ENCODE results near the gene BSCL2.
A peak's percentile ranks its signal among the peaks of the same experiment; 100 is the strongest.
"Not testable (repeated sequence)": the region's sequence is repeated elsewhere in the genome, so short reads cannot be mapped to it uniquely, and the experiment has no call there.

BSCL2 gene

DNA sequence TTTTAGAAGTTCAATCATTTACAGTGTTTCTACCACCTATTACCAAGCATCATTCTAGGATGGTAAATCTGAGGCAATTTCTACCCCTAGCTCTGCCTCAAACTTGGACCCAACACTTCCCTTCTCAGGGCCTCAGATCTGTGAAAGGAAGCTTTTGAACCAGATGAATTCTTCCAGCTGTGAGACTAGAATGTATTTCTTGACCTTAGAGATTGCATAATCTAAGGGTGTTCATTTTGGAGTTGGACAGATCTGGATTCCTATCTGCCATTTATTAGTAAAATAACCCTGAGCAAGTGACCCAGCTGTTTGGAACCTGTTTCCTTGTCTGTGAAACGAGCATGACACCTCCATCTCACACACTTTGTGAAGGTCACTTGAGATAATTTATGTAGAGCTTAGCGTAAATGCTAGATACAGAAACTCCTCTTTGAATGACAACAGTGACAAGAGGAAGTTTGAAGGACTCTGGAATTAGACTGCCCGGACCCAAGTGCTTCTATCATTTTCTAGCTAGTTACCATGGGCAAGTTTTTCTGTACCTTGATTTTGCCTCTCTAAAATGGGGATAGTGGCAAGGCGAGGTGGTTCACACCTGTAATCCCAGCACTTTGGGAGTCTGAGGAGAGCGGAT is 50.3 kb downstream of the BSCL2 start:
- DNase-seq (ENCODE audit: low spot score) = no peak

DNA sequence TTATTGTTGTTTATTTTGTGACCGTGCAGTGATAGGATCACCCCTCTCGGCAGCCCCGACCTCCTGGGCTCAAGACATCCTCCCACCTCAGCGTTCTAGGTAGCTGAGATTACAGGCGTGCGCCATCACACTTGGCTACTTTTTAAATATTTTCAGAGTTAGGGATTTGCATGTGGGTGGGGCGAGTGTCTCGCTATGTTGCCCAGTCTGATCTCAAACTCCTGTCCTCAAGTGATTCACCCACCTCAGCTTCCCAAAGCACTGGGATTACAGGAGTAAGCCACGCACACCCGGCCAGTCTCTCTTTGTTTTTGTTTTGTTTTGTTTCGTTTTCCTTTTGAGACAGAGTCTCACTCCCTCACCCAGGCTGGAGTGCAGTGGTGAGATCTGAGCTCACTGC is 52.9 kb downstream of the BSCL2 start:
- DNase-seq (ENCODE audit: low spot score) = no peak

DNA sequence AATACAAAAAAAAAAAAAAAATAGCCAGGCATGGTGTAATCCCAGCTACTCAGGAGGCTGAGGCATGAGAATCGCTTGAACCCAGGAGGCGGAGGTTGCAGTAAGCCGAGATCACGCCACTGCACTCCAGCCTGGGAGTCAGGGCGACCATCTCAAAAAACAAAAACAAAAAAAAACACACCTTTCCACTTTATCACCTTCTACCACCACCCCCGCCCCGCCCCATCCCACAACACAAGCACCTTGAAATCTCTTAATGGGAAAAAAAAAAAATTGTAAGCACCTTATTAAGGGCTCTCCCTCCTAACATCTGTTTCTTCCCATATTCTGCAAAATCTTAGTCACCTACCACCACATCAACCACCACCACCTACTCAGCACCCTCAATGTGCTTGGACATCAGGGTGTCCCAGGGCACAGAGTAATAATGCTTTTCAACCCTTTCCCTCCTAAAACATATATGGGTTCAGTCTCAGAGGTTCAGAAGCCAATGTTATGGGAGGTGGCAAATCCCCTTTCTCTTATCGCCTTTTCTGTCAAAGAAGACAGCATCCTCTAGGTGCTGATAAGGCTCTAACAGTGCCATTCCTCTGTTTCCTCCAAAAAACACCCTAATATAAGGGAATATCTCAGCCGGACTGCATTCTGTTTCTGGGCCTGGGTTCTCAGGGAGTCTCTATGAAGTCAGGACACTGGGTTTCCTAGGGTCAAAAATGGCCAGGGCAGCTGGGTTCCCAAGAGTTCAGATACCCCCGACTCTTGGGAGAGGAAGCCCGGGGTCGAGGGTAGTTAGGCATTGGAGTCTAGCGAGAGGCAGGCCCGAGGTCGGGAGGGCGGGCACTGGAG is 54.8 kb downstream of the BSCL2 start:
- DNase-seq (ENCODE audit: low spot score) = no peak

DNA sequence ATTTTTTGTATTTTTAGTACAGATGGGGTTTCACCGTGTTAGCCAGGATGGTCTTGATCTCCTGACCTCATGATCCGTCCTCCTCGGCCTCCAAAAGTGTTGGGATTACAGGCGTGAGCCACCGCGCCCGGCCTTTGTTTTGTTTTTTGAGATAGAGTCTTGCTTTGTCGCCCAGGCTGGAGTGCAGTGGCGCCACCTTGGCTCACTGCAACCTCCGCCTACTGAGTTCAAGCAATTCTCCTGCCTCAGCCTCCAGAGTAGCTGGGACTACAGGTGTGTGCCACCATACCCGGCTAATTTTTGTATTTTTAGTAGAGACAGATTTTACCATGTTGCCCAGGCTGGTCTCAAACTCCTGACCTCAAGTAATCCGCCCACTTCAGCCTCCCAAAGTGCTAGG is 56.9 kb downstream of the BSCL2 start:
- not testable (repeated sequence) for DNase-seq (ENCODE audit: low spot score)

DNA sequence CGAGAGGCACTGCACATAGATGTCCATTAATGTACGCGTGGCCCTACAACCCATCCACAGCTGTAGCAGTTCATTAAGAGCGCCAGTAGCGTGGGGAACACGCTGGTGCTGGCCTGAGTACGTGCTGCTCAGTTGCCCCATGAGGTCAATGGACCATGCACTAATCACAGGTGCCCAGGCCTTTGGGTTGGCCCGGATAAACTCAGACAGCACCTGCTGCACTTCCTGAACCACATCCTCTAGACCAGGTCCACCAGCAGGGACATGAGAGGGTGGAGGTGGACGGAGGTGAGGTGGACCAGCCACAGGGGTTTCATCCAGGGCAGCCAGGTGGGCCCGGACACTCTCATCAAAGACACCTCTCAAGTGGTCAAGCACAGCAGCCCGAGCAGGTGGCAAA is 57.7 kb downstream of the BSCL2 start:
- no peak for DNase-seq (ENCODE audit: low spot score)

DNA sequence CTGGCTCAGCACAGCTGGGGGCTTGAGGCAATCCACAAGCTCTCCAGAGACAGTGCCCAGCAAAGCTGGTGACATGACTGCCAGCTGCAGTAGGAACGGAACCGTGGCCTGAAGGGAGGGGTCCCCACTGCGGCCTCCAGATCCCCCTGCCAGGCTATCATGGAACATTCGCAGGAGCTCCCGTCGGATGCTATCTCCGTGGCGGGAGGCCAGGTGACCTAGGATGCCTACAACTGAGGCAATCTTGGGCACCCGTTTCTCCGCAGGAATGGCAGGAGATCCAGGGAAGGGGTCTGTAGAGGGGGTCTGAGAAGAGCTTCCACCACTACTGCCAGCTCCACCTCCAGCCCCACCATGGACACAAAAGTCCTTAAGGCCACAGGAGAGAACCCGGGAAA is 58.3 kb downstream of the BSCL2 start:
- no peak for DNase-seq (ENCODE audit: low spot score)

DNA sequence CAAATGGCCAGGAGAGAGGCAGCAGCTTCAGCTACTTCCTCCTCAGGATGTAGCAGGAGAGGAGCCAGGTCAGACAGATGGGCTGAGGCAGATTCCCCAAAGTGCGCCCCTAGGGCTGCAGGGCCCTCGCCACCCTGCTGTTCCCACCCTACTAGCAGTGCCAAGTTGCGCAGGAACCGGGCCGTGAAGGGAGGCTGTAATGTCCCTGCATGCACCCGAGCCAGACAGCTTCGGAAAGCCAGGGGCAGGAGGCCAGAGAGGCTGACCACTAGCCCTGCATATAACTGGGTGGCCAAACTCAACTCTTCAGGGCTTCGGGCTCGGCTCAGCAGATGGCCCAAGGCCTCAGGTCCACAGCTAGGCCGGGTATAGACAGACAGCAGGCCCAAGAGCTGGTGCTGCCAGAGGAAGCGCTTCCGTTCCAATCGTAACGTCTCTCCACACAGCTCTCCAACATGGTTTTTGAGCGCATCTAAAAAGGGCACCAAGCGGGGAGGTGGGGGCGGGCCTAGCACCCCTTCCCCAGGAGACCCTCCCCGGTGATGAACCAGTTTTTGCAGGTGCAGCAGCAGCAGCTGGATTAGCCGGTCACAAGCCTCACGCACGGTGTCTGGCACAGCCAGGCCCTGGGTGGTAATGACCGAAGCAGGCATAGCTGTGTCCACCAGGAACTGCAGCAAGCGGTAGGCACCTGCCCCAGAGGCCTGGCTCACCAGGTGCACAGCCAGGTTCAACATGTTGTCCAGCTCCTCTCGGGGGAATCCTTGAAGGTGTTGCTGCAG is 58.8 kb downstream of the BSCL2 start:
- no peak for DNase-seq (ENCODE audit: low spot score)

DNA sequence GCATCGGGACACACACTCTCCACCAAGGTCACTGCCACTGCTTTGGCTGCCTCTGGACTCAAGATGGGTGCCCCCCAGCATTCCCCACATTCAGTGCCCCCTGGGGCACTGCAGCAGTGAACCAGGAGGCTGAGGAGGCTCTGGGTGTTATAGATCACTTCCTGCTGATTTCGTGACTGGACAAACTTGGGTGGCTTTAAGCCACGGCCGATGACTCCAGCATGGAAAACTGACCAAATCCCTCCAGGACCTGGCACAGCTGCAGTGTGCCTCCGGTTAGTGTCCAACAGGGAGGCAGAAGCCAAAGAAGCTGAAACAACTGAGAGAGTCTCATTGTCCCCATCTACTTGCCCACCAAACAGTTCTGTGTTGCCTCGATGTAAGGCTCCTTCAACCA is 59.6 kb downstream of the BSCL2 start:
- no peak for DNase-seq (ENCODE audit: low spot score)

DNA sequence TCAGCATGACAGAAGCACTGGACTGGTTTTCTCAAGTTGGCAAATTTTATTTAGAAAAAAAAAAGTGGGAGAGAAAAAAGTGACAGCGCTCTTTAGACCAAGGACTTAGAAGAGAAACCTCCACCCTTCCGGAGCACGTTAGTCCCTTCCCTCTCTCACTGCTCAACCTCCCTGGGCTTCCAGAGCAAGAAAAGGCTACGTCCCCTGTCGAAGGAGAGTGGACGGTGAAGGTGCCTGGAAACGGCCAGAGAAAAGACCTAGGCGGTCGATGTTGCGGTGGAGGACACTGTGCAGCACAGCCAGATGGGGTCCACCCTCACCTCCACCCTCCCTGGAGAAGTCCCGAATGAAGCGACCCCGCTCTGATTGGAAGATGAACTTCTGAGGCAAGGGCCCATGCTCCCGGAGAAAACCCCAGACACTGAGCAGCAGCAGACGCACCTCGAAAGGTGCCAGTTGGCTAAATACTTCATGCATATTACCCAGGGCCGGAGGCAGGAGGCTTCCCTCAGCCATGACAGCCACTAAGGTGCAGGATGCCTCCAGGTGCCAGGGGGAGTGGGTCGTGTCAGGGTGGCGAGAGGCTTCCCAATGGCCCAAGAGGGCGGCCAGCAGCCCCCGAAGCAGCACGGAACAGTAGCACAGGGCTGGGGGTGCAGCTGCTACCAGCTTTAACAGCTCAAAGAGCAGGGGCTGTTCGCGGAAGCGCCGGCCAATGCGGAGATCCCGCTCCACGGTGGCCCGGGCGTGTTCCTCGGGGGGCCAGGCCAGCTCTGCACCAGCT is 60.2 kb downstream of the BSCL2 start:
- DNase-seq (ENCODE audit: low spot score) = no peak

DNA sequence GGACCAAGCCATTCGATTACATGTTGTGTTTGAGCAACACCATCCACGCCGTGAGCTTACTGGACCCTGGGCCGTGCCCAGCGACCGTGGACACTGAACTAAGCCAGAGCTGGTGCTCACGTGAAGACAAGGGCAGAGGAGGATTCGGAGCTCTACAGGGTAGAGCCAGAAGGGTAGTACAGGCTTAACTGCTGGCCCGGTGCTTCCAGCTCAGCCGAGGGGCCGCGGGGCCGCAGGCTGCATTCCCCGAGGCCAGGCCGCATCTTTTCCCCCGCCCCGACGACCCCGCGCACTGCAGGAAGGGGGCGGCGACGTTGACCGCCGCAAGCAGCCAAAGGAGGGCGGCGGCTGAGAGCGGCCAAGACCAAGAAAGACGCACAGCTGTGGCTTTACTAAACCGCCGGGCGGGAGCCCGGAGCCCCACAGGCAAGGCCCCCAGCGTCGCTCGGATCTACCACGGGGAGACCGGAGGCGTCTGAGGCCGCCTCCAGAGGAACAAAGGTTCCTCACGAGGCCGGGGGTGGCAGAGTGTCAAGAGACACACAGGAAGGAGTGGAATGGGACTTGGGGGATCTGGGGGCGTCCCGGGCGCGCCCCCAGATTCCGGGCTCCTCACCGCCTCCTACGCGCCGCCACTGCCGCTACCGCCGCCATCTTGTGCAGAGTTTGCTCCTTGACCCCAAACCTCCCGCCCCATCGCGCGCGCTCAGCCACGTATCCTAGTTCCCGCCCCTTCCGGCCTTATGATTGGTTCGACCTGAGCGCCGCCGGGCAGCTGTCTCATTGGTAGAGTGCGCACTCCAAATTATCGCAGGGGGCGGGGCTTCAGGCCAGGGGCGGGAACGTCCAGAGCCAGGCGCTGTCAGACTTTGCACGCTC is 61.0 kb downstream of the BSCL2 start, which contains the start of gene GANAB:
GANAB (minus strand) TSS at position 668 of the 879 bp plus-strand sequence; CDS start at position 654, 14 bp downstream.
- DNase-seq (ENCODE audit: low spot score) = peak; percentile 98

DNA sequence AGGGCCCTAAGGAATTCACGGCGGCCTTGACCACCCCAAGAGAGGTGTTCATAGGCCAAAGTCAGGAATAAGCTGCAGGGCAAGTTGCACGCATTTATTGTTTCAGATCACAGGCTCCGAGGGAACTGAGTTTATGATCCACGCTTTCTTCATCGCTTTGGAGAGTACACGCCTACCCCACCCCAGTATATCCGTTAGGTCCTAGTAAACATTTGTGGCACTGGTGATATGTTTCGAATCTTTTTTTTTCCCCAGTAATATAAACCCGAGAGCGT is 61.6 kb downstream of the BSCL2 start:
- no peak for DNase-seq (ENCODE audit: low spot score)

DNA sequence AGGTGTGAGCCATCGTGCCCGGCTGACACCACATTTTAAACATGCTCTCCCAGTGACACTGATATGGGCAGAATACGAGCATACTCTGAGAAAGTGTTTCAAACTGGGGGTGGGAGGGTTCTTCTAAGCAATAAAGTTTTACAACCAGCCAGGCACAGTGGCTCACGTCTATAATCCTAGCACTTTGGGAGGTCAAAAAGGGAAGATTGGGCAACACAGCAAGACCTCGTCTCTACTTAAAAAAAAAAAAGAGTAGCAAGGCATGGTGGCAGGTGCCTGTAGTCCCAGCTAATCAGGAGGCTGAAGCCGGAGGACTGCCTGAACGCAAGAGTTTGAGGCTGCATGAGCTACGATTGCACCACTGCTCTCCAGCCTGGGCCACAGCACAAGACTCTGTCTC is 63.0 kb downstream of the BSCL2 start:
- DNase-seq (ENCODE audit: low spot score) = no peak

Data from putamen (tissue), 1 donor.